HL-60 (cell line): ENCODE results near the gene AGAP3.

Experiments used
- DNase-seq, 2 experiments: peaks; one replicate each; pipeline ENCODE4 v3.0.0-alpha.2; 2010 to 2020; ENCODE audit warnings: low read depth in 1 of 2, low spot score in 1 of 2
- H3K27ac ChIP-seq: fragments of 250-450 bp; sonication (Bioruptor Pico); replicated peaks from 2 replicates; pipeline ENCODE4 v1.5.1; 2020; ENCODE audit warnings: mild to moderate bottlenecking, moderate library complexity
- H3K27me3 ChIP-seq: fragments of 250-450 bp; sonication (Bioruptor Pico); 2 replicates; pipeline ENCODE4 v1.5.1; 2021; ENCODE audit warnings: mild to moderate bottlenecking, moderate library complexity; ENCODE audit not compliant: insufficient read depth, poor library complexity, severe bottlenecking
- H3K4me3 ChIP-seq: replicated peaks from 2 replicates; pipeline ENCODE4 v1.5.1; 2011; ENCODE audit warnings: mild to moderate bottlenecking, control low read depth, low read length; ENCODE audit not compliant: insufficient read depth
- CTCF ChIP-seq: IDR thresholded peaks from one replicate; pipeline ENCODE4 v1.5.1; 2011; ENCODE audit warnings: low read length, control low read depth, inconsistent platforms; ENCODE audit not compliant: insufficient read depth
- GABPA ChIP-seq: IDR thresholded peaks from 2 replicates; pipeline ENCODE4 v1.6.1; 2012; ENCODE audit warnings: low read depth
- POLR2AphosphoS5 ChIP-seq: IDR thresholded peaks from 2 replicates; pipeline ENCODE4 v1.6.1; 2012; ENCODE audit warnings: low read depth
- REST ChIP-seq: IDR thresholded peaks from 2 replicates; pipeline ENCODE4 v1.6.1; 2012; ENCODE audit warnings: low read depth; ENCODE audit not compliant: insufficient replicate concordance
- SPI1 ChIP-seq: IDR thresholded peaks from 2 replicates; pipeline ENCODE4 v1.6.1; 2012; ENCODE audit warnings: low read depth, mild to moderate bottlenecking, borderline replicate concordance

The AGAP3 gene

DNA sequence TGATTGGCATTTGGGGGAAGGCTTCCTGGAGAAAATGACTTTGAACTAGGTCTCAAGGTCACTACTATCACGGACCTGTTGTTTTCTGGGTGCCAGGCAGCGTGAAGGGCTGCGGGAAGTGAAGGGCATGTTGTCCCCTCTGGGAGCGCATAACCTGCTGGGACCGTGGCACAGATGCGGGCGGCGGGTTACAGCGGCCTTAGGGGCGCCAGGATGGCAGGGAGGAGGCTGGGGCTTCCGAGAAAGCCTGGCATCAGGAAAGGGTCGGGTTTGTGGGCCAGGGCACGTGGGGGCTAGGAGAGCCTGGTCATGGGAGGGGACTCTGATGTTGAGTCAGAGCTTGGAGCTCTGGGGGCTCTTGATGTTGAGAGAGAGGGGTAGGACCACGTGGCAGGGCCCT is 20.8 kb upstream of the AGAP3 start:
- H3K27me3 ChIP-seq, result no peaks in the 10 kb centered on the region
- H3K4me3 ChIP-seq, result no peak overlapping the region
- DNase-seq, result no peak
- no peak for TF ChIP-seq SPI1
- no peak for TF ChIP-seq REST
- TF ChIP-seq GABPA, result no peak
- TF ChIP-seq POLR2AphosphoS5, result no peak
- TF ChIP-seq CTCF, result no peak
- no peak overlapping the region for H3K27ac ChIP-seq

- TF ChIP-seq POLR2AphosphoS5 (no peak), GABPA (no peak), CTCF (no peak), SPI1 (no peak), REST (no peak)
Measured at GRCh38 chr7:151066273-151066974, 19.9 kb upstream of the AGAP3 start.

GRCh38 chr7:151068069-151068773 is 18.1 kb upstream of the AGAP3 start:
- DNase-seq, result no peak
- Histone ChIP-seq H3K27me3 (no peaks in the 10 kb centered on the region), H3K27ac (no peak overlapping the region), H3K4me3 (no peak overlapping the region)
- TF ChIP-seq SPI1 (no peak), GABPA (no peak), CTCF (no peak), POLR2AphosphoS5 (no peak), REST (no peak)

More at GRCh38 chr7:151066273-151066974, 19.9 kb upstream of the AGAP3 start:
- DNase-seq, result no peak
- no peak overlapping the region for H3K4me3 ChIP-seq
- no peak overlapping the region for H3K27ac ChIP-seq
- H3K27me3 ChIP-seq, result no peaks in the 10 kb centered on the region
